HG03354 (cell line): ENCODE measurements around the gene RNF186.
"Not testable (repeated sequence)": the region's sequence is repeated elsewhere in the genome, so short reads cannot be mapped to it uniquely, and the experiment has no call there.

Source experiments
- ATAC-seq: cut with Tn5 transposase; IDR thresholded peaks from one replicate; pipeline ENCODE4 v1.9.1; 2021; ENCODE audit warnings: mild to moderate bottlenecking; ENCODE audit not compliant: unreplicated experiment, poor library complexity, severe bottlenecking

RNF186 gene

GRCh38 chr1:19828546-19828945 is 13.5 kb upstream of the RNF186 start:
- ATAC-seq = no peak

- ATAC-seq = no peak
Observed at GRCh38 chr1:19825298-19825697, 10.2 kb upstream of the RNF186 start.

GRCh38 chr1:19824541-19824940 is 9.5 kb upstream of the RNF186 start:
- ATAC-seq = no peak

- no peak for ATAC-seq
Observed at GRCh38 chr1:19824036-19824435, 9.0 kb upstream of the RNF186 start.

GRCh38 chr1:19819701-19820100 is 4.6 kb upstream of the RNF186 start:
- ATAC-seq = no peak

GRCh38 chr1:19818324-19818723 is 3.2 kb upstream of the RNF186 start:
- no peak for ATAC-seq

GRCh38 chr1:19817160-19817559 is 2.1 kb upstream of the RNF186 start:
- no peak for ATAC-seq

- not testable (repeated sequence) for ATAC-seq
Observed at GRCh38 chr1:19816737-19817086, 1.6 kb upstream of the RNF186 start.

- no peak for ATAC-seq
Observed at GRCh38 chr1:19815801-19816736, 986 bp upstream of the RNF186 start.

- ATAC-seq = no peak
Observed at GRCh38 chr1:19814244-19814661, 830 bp downstream of the RNF186 start.

GRCh38 chr1:19813643-19813960 is 1.5 kb downstream of the RNF186 start:
- no peak for ATAC-seq

GRCh38 chr1:19812875-19813642 is 2.0 kb downstream of the RNF186 start:
- ATAC-seq = no peak

GRCh38 chr1:19811206-19811851 is 3.8 kb downstream of the RNF186 start:
- no peak for ATAC-seq

- no peak for ATAC-seq
Observed at GRCh38 chr1:19809044-19809750, 5.9 kb downstream of the RNF186 start.

- no peak for ATAC-seq
Observed at GRCh38 chr1:19808351-19808750, 6.7 kb downstream of the RNF186 start.

GRCh38 chr1:19804831-19805251 is 10.2 kb downstream of the RNF186 start:
- no peak for ATAC-seq

GRCh38 chr1:19802269-19802668 is 12.8 kb downstream of the RNF186 start:
- no peak for ATAC-seq

GRCh38 chr1:19800076-19800804 is 14.8 kb downstream of the RNF186 start:
- ATAC-seq = peak; percentile 52
